Thyroid gland (tissue), 4 donors: ENCODE data around the gene RNF144A. TPM values are rescaled to one million over a fixed set of nuclear protein-coding genes. Genes with fewer than 3 reads are reported as not detected.
"Not testable (repeated sequence)": the region's sequence is repeated elsewhere in the genome, so short reads cannot be mapped to it uniquely, and the experiment has no call there.

Experiments used
- DNase-seq, 2 donors: peaks; one replicate each; pipeline ENCODE4 v3.0.0-alpha.2; 2019
- H3K27ac ChIP-seq, 3 donors: fragments of 200-600 bp; sonication (generic); 1 replicate in 2 of 3; 2 replicates in 1 of 3; pipeline ENCODE4 v1.5.1; 2016 to 2019; ENCODE audit warnings: mild to moderate bottlenecking in 1 of 3, moderate library complexity in 1 of 3
- H3K27me3 ChIP-seq: fragments of 200-600 bp; sonication (generic); one replicate; pipeline ENCODE4 v1.5.1; 2019
- H3K36me3 ChIP-seq, 2 donors: fragments of 200-600 bp; sonication (generic); one replicate each; pipeline ENCODE4 v1.5.1; 2016 to 2019
- H3K4me1 ChIP-seq, 2 donors: fragments of 200-600 bp; sonication (generic); one replicate each; pipeline ENCODE4 v1.5.1; 2017 to 2019
- H3K4me3 ChIP-seq, 3 donors: fragments of 200-600 bp; sonication (generic); replicated peaks in 1 of 3; 1 replicate in 2 of 3; 2 replicates in 1 of 3; pipeline ENCODE4 v1.5.1; 2016; ENCODE audit warnings: mild to moderate bottlenecking in 1 of 3
- H3K9me3 ChIP-seq: fragments of 200-600 bp; sonication (generic); one replicate; pipeline ENCODE4 v1.5.1; 2017
- POLR2A ChIP-seq, 2 donors: fragments of 450-650 bp; IDR thresholded peaks; one replicate each; pipeline ENCODE4 v1.6.1; 2017; ENCODE audit warnings: antibody characterized with exemption in 2 of 2, mild to moderate bottlenecking in 2 of 2, moderate library complexity in 1 of 2
- WGBS, 2 donors: methylation state at CpG; one replicate each; pipeline ENCODE4 v1.1.5; 2017; 5-methylcytosine and 5-hydroxymethylcytosine counted together
- intact Hi-C: fragments of 100-400 bp; cut with DNase I; formaldehyde crosslinking; loops from one replicate; pipeline ENCODE4 v1.15.1; 2023
- total RNA-seq, 4 donors: library from RNA; depleted of rRNA; stranded (reverse); fragments of >200 nt; gene quantifications; one replicate each; pipeline ENCODE4 v1.2.3, GENCODE V29; 2016
- TF ChIP-seq, protein P1 (sequence below), 6 experiments: fragments of 200-600 bp in 3 of 6; fragments of 450-650 bp in 3 of 6; sonication (generic) in 3 of 6; IDR thresholded peaks; one replicate each; pipeline ENCODE4 v1.5.1; 2016 to 2019; ENCODE audit warnings: antibody characterized with exemption in 6 of 6, mild to moderate bottlenecking in 2 of 6, inconsistent platforms in 1 of 6, moderate library complexity in 1 of 6

The RNF144A gene
- total RNA-seq, 4 donors from 2014 or later = 8.0 to 12.2 (median 10.6) TPM

DNA sequence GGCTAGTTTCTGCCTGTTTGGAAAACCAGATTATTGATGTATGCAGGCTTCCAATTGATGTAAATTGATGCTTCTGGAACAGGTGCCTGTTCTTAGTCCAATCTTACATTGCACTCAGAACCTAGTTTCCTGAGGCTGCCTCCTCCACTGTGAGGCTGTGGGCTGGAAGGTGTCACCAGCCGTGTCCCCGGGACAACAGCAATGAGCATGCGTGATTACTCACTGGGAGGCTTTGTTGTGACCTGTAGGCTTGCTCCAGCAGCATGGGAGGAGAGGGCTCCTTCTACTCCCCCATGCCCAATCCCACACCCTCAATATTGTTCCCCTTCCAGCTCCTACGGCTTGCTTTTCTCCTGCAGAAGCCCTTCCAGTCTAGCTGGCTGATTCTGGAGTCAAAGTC, 28.5 kb upstream of the RNF144A start:
- no peaks in the 10 kb centered on the region for H3K27me3 ChIP-seq
- H3K4me3 ChIP-seq = no peak overlapping the region
- 83 to 91% methylated on average over 4 of the region's 4 CpGs for WGBS, 2 donors
- no peaks in the 10 kb centered on the region for H3K4me1 ChIP-seq
- intact Hi-C loops = no loop called here
- H3K36me3 ChIP-seq = no peaks in the 10 kb centered on the region
- TF ChIP-seq, protein P1, sequence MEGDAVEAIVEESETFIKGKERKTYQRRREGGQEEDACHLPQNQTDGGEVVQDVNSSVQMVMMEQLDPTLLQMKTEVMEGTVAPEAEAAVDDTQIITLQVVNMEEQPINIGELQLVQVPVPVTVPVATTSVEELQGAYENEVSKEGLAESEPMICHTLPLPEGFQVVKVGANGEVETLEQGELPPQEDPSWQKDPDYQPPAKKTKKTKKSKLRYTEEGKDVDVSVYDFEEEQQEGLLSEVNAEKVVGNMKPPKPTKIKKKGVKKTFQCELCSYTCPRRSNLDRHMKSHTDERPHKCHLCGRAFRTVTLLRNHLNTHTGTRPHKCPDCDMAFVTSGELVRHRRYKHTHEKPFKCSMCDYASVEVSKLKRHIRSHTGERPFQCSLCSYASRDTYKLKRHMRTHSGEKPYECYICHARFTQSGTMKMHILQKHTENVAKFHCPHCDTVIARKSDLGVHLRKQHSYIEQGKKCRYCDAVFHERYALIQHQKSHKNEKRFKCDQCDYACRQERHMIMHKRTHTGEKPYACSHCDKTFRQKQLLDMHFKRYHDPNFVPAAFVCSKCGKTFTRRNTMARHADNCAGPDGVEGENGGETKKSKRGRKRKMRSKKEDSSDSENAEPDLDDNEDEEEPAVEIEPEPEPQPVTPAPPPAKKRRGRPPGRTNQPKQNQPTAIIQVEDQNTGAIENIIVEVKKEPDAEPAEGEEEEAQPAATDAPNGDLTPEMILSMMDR (IDR thresholded peaks at IDR 0.05) = no peak
- TF ChIP-seq POLR2A (IDR thresholded peaks at IDR 0.05) = no peak
- H3K27ac ChIP-seq = no peak overlapping the region
- H3K9me3 ChIP-seq = no peaks in the 10 kb centered on the region
- no peak for DNase-seq

DNA sequence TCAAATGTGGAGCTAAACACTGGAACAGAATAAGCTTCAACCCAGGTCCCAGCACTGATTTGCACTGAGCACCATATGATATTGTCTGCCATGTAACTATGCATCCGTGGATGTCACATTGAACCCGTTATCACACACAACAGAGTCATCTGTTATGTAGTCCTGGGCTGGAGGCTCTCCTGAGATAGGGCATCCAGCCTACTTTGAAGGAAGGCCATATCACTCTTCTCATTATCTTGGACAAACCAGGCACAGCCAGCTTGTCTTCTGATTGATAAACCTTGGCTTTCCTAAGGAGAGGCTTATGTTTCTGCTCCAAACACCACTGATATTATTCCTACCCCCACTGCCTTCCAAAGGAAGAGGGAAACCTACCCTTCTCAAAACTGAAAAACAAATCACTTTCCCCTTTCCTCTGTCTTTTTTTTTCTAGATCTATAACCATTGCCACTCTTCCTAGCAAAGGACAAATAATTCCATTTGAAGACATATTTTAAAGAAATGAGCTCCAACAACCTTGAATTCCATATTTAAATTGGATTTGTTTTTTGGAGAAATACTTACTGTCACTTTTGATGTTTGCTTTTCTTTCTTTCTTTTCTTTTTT, 23.2 kb upstream of the RNF144A start:
- no peak for TF ChIP-seq POLR2A (IDR thresholded peaks at IDR 0.05)
- TF ChIP-seq, protein P1 (IDR thresholded peaks at IDR 0.05) = no peak
- Histone ChIP-seq H3K4me3 (no peak overlapping the region), H3K27ac (no peak overlapping the region), H3K36me3 (no peaks in the 10 kb centered on the region), H3K9me3 (no peaks in the 10 kb centered on the region), H3K27me3 (no peaks in the 10 kb centered on the region), H3K4me1 (no peaks in the 10 kb centered on the region)
- DNase-seq = no peak
- intact Hi-C loops = no loop called here
- 94 to 96% methylated on average over 2 of the region's 2 CpGs for WGBS, 2 donors

DNA sequence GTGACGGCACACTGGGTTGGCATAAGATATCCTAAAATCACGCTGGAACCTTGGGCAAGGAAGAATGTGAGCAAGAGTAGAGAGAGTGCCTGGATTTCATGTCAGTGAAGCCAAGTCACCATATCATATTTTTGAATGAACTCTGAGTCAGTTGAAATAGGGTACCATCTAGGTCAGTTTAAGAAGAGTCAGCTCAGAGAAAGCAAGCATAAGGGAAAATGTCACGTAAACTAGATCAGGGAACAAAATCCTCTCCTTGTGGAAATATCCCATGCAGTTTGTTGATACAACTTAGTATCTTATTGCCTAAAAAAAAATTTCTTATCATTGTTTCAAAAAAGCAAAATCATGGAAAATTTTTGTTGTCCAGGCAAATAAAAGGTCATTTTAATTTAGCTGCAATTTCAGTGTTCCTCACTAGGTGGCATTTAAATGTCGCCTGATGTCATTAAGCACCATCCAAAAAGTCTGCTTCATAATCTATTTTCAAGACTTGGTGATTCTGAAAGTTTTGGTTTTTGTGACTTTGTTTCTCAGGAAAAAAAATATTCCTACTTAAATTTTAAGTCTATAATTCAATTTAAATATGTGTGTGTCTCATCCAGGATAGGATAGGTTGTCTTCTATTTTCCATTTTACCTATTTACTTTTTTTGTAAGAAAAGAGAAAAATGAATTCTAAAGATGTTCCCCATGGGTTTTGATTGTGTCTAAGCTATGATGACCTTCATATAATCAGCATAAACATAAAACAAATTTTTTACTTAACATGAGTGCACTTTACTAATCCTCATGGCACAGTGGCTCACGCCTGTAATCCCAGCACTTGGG, 20.1 kb upstream of the RNF144A start:
- TF ChIP-seq POLR2A (IDR thresholded peaks at IDR 0.05) = no peak
- TF ChIP-seq, protein P1 (IDR thresholded peaks at IDR 0.05) = peak; percentile 17 to 81 (median 66)
- no peaks in the 10 kb centered on the region for H3K4me1 ChIP-seq
- H3K36me3 ChIP-seq = no peaks in the 10 kb centered on the region
- H3K27ac ChIP-seq = no peak overlapping the region
- H3K9me3 ChIP-seq = no peaks in the 10 kb centered on the region
- intact Hi-C loops = no loop called here
- H3K4me3 ChIP-seq = no peak overlapping the region
- WGBS, 2 donors = 72 to 73% methylated on average over 5 of the region's 5 CpGs
- no peaks in the 10 kb centered on the region for H3K27me3 ChIP-seq
- DNase-seq = no peak

DNA sequence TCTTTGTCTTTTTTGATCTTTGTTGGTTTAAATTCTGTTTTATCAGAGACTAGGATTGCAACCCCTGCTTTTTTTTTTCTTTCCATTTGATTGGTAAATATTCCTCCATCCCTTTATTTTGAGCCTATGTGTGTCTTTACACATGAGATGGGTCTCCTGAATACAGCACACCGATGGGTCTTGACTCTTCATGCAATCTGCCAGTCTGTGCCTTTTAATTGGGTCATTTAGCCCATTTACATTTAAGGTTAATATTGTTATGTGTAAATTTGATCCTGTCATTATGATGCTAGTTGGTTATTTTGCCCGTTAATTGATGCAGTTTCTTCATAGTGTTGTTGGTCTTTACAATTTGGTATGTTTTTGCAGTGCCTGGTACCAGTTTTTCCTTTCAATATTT, 14.6 kb upstream of the RNF144A start:
- H3K9me3 ChIP-seq, H3K27ac ChIP-seq, H3K27me3 ChIP-seq, H3K4me1 ChIP-seq, H3K4me3 ChIP-seq, DNase-seq, intact Hi-C loops, H3K36me3 ChIP-seq: not testable (repeated sequence)
- WGBS, 2 donors = 97 to 98% methylated on average over 2 of the region's 2 CpGs

DNA sequence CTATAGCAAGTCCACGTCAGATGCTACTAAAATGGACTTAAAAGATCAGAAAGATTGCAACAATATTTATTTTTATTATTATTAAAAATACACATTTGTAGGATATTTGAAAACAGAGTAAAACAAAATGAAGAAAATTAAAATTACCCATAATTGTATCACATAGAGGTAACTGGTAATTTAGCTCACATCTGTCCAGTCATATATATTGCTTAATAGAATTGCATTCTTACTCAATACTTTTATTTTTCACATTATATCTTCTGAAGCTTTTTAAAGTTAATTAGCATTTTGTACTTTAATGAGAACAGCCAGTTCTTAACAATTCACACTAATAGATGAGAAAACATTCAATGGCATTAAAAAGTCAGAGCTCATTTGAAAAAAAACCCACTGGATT, 11.5 kb upstream of the RNF144A start:
- Histone ChIP-seq H3K27me3 (no peaks in the 10 kb centered on the region), H3K36me3 (no peaks in the 10 kb centered on the region), H3K27ac (no peak overlapping the region), H3K4me1 (no peaks in the 10 kb centered on the region), H3K4me3 (no peak overlapping the region), H3K9me3 (no peaks in the 10 kb centered on the region)
- no peak for DNase-seq
- TF ChIP-seq, protein P1 (IDR thresholded peaks at IDR 0.05) = no peak
- TF ChIP-seq POLR2A (IDR thresholded peaks at IDR 0.05) = no peak
- 100% methylated on average over 1 of the region's 1 CpG for WGBS, 2 donors
- intact Hi-C loops = no loop called here
